RPMI7951 (cell line): Measurements from ENCODE around the gene ZFHX3. TPM values are rescaled to one million over a fixed set of nuclear protein-coding genes. Genes with fewer than 3 reads are reported as not detected.
"Not testable (repeated sequence)": the region's sequence is repeated elsewhere in the genome, so short reads cannot be mapped to it uniquely, and the experiment has no call there.

ENCODE experiments used
- DNase-seq: peaks from one replicate; pipeline ENCODE4 v3.0.0-alpha.2; 2012; ENCODE audit warnings: low read depth
- total RNA-seq: library from RNA; depleted of rRNA; stranded (reverse); fragments of >200 nt; shearing (Covaris generic); gene quantifications from 2 replicates; pipeline ENCODE4 v1.2.3, GENCODE V29; 2014

Gene ZFHX3
- total RNA-seq, 1 experiment from 2014 or later, result 2.2 TPM

DNA sequence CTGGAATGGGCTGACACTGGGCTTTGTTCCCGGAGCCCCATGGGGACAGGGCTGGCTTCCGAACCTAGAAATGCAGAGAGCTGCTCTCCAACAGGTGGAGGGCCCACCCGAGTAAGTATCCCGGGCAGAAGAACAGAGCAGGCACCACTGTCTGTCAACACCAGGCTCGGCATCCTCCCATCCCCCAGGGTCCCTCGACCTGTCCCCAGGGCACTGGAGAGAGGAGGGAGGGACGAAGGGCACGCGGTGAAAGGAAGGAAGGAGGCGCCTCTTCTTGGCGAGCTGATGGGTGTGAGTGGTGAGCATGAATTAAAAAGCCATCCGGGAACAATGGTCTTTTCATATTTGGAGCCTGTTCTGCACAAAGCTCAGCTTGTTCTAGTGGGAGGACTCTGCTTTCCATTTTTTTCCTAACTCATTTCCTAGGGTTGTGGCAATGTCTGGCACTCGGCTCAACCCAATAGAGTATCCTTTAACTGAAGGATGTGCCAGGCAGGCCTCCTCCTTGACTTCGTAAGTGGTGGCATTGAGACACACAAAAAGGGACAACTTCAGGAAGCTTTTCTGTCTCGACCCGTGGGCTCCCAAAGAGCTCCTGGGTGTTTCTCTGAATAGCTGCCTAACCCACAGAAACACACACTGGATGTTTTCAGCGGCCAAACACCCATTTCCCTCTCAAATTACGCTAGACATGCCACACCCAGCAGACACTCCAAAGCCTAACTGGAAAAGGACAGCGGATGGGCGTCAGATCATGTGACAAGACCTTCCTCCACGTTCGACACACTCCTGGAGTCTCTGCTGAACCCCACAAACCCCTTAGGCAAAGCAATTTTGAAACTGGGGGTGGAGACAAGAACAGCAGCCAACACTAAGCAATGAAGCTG is 47.7 kb downstream of the ZFHX3 start:
- DNase-seq, result peak; percentile 94

DNA sequence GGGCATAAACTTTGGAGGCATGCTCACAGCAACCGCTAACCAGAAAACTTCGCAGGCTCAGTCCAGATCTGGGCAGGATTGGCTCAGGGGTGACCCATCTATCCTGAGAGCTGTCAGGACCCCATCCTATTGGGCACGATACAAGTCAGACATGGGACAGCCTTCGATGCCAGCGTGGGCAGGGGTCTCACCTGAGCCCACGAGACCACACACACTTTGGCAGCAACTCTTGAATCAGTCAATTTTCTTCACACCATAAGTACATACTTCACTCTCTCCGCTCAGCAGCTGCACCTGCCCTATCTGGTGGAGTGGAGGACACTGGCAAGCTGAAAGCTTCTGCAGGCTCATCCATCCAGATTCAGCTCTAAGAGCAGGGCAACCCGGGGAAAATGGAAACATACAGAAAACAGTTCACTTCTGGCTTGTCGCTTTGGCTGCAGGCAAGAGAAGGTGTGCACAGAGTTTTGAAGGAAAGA is 48.3 kb downstream of the ZFHX3 start:
- no peak for DNase-seq

DNA sequence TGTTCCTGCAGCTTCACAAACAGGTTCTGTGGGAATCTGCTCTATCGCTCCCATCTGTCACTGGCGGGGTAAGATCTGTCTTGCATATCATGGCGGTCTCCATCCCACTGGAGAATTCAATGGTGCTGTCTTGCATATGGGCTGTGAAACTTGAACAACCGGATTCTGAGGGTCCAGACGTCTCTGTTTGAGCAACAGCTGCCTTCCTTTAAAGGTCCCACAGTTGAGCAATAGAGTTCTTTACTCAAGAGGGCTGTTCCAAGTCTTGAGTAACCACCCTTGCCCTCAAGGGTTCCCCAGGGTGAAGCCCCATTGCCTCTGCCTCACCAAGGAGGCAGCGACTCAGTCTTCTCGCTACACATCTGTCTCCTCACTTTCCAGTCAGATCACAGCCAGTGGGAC is 50.8 kb downstream of the ZFHX3 start:
- no peak for DNase-seq

DNA sequence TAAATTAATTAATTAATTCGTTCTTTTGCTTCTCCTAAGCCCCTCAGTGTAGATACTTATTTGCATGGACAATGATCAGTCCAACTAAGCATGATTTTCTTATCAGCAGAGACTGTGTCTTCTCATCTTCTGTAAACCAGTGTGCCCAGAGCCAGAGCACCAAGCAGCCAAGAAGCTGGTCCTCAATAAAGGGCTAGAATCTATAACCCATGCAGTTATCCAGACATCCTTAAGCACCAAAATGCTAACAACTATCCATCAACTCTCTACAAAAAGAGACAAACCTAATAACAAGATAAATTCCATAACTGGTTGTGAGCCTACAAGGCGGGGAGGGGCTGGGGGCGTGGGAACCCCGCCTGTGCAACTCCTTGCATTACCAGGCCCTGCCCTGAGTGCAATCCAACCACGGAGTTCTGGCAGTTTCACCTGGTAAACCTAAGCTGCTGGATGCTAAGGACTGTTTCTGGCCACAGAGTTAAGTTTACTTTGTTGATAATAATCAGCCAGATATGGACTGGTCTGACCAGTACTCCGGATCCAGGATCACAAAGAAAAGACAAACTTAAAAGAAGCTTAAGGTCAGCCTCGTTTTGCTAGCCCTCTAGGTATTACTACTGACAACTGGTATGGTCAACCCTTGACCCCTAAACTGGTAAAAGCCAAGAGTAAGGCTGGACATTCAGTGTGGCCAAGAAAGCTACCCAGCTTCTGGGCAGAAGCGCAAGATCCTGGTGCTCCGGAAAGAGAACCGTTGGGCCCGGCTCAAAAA is 51.5 kb downstream of the ZFHX3 start:
- no peak for DNase-seq

DNA sequence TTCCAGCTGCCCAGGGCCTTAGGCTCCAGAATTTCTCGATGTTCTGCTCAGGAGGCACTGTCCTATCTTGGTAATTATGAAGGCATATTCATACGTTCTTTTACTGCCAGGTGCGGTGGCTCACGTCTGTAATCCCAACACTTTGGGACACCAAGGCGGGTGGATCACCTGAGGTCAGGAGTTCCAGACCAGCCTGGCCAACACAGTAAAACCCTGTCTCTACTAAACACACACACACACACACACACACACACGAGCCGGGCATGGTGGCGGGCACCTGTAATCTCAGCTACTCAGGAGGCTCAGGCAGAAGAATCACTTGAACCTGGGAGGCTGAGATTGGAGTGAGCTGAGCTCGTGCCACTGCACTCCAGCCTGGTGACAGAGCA is 52.1 kb downstream of the ZFHX3 start:
- DNase-seq, result not testable (repeated sequence)

DNA sequence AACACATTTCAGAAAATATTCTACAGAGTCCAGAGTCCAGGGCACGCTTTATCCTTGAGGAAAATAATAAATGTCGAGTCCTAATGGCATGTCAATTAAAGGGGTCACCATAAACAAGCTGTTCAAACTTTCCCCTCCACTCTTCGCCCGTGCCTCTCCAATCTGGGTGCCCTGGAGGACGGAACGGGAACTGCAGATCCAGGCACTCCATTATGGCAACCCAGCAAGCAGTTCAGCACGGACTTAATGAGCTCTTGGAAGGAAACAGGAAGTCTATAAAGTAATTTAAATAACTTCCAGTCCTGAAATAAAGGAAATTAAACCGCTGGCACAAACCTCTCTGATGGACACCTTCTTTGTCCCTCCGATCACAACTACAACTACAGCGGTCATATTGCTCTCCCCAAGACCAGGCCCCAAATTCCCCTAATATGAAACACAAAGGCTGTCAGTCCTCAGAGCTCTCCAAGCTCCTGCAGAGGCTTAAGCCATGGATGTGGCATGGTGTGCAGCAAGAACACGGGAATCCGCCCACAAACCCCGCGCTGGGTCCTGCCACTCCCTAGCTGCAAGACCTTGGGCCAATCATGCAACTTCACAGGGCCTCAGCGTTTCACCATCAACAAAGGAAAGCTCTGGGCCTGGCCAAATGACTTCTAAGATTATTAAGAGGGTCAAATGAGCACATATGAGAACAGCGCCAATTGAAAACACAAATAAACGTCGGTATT is 52.6 kb downstream of the ZFHX3 start:
- DNase-seq, result peak; percentile 35

DNA sequence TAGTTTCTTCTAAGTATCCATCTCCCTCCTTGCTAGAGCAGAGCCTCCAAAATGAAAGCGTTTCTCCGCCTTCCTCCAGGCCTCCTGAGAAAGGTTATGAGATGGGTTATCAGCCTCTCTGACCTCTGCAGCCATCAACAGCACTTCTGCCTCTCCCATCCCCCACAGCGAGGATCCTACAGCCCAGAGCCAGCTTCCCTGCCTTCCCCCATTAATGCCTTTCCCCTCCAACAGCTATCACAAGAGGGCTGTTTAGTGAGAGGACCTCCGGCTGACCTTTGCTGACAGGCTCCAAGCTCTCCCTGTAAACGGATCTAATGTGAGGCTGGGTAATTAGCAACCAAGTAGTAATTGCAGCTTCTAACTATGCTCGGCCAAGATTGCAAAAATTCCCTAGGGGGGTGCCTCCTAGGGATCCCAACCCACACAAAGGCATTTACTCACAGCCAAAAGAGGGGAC is 55.8 kb downstream of the ZFHX3 start:
- no peak for DNase-seq

DNA sequence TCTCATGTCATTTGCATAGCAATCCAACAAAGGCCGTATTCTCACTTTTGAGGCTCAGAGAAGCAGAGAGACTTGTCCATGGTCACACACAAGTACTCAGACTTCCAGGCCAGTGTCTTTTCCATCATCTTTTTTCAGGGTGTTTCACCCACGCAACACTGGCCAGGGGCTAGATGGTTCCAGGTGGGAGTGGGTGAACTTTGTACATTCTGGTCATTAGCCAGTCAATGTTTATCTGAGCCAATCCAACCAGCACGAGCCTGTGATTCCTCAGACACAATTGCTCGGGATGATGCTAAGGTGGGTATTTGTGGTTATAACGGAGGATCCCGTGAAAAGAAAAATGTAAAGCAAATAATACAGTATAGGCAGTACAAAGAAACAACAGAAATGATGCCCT is 56.3 kb downstream of the ZFHX3 start:
- no peak for DNase-seq

DNA sequence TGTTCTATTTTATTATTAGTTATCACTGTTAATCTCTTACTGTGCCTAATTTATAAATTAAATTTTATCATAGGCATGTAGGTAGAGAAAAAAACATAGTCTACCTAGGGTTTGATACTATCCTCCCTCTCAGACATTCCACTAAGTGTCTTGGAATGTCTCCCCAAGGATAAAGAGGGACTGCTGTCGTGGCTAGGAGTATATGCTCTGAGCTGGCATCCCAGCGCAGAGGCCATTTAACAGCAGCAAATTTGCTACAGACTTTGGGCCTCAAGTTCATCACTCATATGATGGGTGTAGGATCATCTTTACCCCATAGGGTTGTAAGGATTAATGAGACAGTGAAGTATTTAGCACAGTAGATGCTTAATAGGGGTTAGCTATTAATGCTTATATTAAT is 56.7 kb downstream of the ZFHX3 start:
- no peak for DNase-seq

DNA sequence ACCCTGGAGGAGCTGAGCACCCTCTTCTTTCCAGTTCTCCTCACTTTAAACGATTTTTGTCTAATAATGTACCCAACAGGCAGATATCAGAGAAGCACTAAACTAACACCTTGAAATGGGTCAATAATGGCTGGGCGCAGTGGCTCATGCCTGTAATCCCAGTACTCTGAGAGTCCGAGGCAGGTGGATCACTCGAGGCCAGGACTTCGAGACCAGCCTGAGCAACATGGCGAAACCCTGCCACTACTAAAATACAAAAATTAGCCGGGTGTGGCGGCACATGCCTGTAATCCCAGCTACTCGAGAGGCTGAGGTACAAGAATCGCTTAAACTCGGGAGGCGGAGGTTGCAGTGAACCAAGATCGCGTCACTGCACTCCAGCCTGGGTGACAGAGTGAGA is 57.4 kb downstream of the ZFHX3 start:
- DNase-seq, result no peak

DNA sequence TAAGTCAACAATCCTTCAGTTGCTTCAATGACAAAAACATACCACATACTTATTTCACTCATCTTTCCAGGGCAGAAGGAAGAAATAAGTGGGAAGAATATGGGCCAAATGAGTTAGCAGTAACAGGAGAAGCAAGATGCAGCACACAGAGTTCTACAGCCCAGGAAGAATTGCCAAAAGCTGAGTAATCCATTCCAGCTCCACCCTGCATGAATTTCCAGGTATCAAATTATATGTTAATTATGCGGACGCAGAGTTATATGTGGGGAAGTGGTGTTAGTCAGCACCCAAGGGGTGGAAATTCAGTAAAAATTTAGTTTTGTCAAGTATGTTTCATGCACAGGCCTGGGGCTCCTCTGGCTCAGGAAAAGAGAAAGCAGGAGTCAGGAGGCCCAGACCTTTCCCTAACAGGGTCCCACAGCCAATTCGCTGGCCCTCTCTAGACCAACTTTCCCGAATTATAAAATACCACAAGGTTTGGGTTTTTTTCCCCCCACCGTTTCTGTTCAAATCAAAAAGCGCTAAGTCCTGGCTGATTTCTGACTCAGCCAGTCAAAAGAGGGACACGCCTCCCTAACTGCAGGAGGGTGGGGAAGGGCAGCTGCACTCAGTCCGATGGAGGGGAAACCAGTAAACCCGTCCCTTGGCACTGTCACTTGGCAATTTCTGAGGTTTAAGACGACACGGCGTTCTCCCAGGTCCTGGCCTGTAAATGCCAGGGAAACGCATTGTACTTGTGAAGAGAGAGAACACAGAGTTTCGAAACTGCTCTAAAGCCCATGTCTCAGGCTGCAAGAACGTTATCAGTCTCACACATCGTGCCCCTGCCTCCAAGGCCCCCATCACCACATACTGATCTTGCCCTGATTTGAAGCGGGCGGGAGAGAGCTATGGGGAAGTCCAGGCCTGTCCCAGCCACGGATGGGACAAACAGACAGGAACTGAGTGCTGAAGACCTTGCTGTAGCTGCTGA is 58.1 kb downstream of the ZFHX3 start:
- peak; percentile 88 for DNase-seq

DNA sequence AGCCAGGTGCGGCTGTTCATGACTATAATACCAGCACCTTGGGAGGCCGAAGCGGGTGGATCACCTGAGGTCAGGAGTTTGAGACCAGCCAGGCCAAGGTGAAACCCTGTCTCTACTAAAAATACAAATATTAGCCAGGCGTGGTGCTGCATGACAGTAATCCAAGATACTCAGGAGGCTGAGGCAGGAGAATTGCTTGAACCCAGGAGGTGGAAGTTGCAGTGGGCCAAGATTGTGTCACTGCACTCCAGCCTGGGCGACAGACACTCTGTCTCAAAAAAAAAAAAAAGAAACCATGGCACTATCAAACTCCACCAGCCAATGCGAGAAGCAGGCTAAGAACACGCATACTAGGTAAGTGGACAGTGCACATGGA is 58.7 kb downstream of the ZFHX3 start:
- DNase-seq, result not testable (repeated sequence)

DNA sequence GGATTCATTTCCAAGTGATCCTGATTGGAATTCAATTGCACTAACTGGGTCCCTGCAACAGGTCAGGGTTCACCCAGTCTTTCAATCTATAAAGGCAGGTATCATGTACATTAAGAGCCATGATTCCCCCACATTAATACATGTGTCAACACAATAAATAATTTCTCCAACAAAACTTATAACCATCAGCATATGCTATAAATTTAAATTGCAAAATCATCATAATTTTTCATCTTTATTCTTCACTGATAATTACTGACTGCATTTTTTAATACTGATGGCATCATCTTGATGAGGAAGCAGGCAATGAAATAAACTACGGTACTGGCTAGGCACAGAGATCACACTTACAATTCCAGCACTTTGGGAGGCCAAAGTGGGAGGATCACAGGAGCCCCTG is 59.4 kb downstream of the ZFHX3 start:
- no peak for DNase-seq

DNA sequence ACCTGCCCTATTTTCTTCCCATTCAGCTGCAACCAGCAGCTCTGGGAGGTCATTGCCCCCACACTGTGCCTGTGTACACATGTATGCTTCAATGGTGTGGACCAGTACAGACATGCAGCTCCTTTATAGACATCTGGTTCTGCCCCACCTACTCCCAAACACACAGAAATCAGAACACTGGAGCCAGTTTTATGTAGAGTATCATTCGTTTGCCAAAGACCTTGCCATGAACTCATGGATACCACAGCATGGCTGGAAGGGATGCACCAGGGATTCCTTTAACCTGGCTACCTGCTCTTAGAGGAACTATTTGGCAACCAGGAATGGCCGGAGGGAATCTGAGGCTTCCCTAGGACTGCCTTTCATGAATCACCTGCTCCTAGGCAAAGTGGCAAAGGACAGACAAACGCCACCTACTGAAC is 60.4 kb downstream of the ZFHX3 start:
- DNase-seq, result no peak

DNA sequence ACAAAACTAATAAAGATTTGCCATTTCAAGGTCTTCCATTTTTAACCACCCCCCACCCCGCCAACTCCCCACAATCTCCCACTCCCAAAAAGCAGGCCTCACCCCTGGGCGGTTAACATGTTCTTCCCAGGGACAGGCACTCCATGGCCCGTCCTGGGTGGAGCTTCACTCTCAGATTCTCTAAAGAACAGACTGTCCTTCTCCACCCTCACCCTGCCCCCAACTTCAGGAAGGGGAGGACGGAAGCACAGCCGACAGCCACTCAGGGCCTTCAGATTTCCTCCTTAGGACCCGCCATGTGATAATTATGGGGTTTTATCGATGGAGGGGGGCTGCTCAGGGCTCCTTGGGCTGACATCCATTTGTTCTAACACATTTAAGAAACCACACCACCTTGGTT is 61.9 kb downstream of the ZFHX3 start:
- no peak for DNase-seq

DNA sequence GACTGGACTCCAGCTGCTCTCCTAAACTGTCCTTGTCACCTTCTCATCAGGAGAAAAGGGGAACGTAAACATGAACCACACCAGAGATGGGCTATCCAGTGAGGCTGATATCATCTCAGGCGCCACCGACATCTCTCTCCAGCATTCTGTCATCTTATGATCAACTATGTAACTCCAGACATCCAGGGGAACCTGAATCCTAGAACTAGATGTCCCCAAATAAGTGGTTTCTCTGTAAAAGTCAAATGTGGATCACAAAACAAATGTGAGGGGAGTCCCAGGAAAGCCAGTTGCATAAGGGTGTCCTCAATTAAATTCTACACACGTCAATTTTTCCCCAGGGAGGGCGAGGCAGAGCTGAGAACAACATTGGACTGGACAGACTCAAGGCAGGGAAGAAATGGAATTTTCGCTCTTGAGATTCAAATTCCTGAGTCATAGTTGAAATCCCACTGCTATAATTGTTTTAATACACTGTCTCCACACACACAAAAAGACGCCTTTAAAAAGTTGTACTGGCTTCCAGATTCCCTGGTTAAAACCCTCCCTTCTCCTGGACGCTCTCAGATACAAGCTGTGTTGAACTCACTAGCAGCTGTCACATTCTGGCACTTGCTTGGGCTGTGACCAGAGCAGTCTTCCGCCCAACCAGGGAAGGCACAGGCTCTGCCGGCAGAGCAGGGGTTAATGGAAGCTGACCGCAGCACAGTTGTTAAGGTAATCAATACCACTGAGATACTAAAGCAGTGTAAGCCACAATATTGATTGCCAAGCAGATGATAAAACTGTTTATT is 62.6 kb downstream of the ZFHX3 start:
- no peak for DNase-seq

DNA sequence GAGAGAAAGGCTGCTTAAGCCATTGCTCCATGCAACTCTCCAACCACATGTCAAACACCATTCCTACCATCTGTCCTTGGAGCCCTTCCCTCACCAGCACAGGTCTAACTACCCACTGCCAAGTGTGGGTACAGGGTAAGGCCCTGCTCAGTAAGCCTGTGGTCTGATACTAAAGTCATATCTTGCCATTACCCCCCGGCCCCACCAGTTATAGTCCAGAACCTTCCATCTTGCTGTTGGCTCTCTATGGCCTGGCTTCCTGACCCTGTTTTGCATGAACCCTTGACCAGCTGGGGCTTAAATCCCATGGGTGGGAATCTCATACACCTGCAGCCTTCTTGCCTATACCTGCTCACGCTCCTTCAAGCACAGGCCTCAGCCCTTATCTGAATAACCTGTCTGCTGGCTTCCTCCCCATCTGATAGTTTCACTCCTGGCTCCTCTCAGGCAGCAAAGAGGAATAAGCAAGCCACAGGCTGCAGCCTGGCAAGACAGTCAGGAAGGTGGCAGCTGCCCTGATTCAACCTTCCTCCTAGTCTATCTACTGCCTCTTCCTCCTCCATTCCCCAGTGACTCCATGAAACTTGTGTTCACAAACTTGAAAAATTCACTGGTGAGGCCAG is 64.1 kb downstream of the ZFHX3 start:
- DNase-seq, result no peak

DNA sequence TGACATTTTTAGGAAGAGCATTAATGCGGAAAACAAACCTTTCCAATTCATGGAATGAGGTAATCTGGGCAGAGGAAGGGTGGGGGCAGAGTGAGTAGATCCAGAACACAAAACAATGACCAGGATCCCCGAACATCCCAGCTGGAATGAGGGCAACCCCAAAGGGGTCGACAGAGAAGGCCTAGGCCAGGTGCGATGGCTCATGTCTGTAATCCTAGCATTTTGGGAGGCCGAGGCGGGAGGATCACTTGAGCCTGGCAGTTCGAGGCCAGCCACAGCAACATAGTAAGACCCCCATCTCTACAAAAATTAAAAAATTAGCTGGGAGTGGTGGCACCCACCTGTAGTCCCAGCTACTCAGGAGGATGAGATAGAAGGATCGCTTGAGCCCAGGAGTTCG is 64.7 kb downstream of the ZFHX3 start:
- DNase-seq, result no peak

DNA sequence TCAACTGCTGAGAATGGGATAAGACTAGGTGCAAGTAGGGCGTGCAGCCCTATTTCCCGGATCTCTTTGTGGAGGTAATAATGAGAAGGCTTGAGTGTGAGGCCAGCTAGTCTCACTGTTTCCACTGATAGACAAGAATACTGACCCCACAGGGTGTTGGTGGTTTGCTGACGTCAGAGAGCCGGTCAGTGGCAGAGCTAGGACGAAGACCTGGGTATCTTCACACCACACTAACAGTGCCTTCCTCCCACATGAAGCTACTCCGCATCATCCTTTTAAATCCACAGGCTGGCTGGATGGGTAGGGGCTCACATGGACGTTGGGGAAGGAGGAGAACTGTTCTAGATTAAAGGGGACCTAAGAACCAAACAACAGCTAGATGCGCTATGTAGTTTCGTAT is 68.0 kb downstream of the ZFHX3 start:
- no peak for DNase-seq

DNA sequence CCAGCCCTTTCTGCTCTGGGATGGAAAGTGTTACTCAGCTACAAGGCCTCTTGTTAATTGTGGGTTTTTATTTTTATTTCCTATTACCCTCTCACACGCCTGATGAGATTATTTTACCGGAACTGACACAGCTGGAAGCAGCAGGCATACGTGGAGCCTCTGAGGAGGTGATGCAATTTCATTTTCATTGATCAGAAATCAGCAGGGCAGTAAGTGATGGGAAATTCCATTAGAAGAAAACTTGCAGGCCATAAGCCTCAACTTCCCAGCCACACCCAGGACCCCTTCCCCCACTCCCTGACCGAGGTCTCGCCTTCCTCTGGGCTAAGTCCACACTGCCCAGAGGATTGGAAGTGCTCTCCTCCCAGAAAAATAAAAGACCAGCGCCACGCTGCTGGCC is 69.7 kb downstream of the ZFHX3 start:
- no peak for DNase-seq
